Stimulated activated CD4-positive, alpha-beta T cell treated with anti-CD3 and anti-CD28 coated beads, TNF-alpha, amount 100 ng/mL, for 24 hours (primary cell): Measurements from ENCODE around the gene SAP30BP.
"Not testable (repeated sequence)": the region's sequence is repeated elsewhere in the genome, so short reads cannot be mapped to it uniquely, and the experiment has no call there.

Experiments
- DNase-seq, 3 experiments: peaks; one replicate each; pipeline ENCODE4 v3.0.0-alpha.2; 2020; ENCODE audit warnings: low read depth in 3 of 3

Gene SAP30BP

DNA sequence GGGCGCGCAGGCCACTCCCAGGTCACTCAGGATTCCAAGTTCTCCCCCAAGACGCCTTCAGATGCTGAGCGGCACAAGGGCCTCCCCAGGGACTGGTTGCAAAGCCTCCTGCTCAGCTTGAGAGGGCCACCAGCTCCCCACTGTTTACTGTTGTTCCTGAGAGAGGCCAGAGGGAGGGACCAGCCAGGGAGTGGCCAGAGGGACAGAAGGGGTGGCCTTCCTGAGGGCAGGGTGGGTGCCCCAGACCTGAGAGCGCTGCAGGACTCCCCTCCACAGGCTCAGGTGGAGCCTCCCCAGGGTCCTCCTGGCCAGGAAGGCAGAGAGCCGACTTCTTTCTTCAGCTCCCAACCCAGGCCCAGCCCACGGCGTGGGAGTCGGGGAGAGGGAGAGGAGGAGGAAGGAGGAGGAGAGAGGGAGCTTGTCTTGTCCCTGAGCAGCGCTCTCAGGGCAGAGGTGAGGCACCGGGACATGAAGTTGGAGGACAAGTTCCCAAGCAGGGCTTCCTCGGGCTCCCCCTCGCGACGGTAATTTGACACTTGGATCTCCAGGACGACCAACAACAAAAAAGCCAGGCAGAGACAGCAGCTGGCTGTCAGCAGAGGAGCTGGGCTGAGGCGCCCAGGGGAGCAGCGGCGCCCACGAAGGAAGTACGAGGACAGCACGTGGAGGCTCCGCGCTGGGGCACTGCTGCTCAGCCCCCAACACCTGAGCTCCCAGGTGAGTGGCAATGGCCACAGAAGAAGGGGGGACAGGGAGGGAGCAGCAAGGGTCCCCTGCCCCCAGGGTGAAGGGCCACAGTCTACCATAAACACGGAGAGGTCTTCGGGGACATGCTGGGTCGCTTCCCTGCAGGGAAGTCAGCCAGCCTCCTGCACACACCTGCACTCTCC is 33.4 kb upstream of the SAP30BP start:
- peak; percentile 19 to 43 (median 23) for DNase-seq

DNA sequence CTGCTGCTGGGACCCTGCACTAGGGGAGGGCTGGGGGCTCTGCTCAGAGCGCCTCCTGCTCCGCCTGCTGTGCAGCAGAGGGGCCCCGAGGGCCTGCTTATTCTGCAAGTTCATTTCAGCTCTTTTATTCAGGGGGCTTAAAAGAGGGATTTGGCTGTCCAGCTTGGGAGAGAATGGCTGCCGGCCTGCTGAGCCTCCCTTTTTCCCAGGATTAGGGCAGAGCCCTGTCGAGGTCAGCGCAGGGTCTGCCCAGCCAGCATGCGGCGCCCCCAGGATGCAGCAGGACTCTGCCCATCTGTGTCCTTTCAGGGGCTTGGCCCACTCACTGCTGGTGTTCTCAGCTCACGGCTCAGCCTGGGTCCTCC is 32.8 kb upstream of the SAP30BP start:
- no peak for DNase-seq

DNA sequence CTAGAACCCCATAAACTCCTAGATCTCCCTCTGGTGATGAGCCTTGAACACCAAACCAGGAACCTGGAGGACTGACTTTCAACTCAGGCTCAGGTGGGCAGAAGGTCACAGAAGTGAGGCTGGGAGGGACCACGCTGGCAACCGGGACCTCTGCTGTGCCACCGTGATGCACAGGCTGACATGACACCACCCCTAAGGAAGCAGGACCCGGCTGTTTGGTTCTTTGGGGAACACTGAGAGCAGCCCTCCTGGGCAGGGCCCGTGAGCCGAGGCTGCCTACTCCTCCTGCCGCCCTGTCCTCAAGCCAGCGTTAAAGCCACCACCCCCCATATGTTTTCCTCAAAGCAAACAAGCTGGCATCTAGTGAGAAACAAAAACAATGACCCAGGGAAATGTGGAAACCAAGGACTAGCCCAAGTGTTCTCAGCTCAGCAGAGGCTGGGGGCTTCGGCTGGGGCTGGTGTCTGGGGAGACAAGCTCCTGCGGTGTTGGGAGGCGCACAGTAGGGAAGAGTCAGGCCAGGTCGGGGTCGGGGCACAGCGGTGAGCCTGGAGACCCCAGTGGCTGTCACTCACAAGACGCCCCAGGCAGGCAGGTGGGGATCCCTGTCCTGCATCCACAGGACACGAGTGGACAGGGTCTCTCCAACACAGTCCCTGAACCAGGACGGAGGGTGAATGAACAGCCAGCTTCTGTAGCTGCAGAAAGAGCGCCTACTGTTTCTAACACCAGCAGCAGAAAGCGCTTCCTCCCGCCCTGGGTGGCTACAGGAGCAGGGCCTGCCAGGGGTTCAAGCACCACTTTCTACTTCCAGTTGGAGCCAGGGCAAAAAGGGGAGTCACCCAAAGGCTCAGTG is 32.2 kb upstream of the SAP30BP start:
- no peak for DNase-seq

DNA sequence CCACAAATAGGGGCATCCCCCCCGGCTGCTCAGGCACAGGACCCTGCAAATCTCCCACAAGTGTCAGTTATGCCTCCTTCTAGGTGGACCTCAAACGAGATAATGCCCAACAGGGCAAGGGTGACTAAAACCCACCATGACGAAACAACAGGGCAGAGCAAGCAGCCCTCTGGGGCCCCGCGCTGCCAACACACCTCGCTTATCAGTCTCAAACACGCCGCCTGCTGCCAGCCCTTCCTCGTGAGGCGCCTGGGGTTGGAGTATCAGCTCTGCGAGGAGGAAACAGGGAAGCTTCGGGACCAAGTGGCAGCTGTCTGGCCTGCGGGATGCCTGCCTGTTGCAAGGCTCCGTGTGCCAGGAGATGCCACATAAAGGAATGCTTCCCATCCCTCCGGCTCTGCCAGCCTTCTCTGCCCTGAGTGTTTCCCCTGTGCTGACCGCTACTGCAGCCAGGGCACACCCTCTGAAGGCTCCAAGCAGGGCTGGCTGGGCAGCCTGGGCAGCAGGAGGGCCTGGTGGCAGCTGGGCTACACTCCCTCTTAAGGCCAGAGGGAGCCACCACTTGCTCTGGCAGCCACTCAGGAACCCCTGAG is 31.4 kb upstream of the SAP30BP start:
- DNase-seq = no peak

DNA sequence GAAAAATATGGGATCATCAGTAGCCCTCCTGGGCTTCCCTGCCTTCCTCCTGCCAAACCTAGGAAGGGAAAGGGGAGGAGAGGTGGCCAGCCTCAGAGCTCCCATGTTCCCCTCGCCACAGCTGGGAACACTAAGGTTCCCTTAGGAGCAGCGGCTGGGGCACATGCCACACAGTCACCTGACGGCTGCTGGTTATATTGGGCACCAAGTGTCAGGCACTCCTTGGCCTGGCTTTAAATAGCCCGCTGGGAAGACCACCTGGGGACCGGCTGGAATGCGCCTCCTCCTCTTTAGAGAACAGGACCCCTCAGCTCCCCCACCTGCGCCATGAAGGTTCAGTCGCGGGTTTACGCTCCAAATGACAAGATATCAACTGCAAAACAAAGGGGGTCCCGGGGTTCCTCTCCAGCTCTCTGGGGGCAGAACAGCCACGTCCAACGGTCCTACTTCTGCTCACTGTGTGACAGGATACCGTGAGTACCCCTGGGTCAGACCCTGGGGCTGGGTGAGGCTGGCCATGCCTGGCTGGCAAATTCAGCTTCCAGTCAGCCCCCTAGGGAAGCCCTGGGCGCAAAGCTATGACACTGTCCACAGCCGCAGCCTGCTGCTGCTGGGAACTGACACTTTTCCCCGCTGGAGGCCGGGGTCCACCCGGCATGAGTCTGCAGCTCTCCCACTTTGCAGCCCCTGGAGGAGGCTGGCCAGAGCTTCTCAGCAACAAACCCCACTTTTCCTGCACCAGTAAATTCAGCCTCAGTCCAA is 30.6 kb upstream of the SAP30BP start:
- no peak for DNase-seq

DNA sequence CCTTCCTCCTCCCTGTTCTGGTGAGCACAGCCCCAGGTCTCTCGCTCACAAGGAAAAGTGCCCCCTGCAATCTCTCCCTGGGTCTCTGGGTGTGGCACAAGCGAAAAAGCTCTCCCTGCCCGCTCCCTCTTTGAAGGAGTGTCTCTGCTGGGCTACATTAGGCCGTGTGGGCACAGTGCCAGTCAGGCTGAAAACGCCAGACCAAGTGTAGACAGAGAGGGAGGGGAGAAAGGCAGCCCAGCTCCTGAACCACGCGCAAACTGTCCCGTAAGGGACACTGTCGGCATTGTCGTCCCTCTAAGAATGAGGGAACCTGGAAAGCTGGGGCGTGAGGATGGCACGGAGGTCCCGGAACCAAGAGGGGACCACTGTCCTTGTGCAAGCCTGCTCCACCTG is 30.0 kb upstream of the SAP30BP start:
- DNase-seq = no peak

DNA sequence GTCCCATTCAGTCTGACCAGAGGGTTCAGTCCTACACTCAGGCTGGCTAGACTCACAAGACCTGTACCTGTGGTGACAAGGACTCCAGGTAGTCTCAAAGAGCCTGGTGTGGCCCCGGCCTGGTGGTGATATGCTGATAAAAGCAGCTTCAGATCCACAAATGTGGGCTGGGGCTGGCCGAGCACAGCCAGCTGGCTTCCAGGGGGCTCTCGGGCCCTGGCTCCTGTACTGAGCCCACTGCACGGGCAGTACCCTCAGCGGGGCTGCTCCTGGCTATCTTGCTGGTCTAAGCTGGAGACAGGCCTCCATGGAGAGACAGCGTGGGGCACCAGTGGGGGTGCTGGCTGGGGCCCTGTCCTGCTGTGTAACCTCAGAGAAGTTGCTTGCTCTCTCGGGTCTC is 29.6 kb upstream of the SAP30BP start:
- DNase-seq = no peak

DNA sequence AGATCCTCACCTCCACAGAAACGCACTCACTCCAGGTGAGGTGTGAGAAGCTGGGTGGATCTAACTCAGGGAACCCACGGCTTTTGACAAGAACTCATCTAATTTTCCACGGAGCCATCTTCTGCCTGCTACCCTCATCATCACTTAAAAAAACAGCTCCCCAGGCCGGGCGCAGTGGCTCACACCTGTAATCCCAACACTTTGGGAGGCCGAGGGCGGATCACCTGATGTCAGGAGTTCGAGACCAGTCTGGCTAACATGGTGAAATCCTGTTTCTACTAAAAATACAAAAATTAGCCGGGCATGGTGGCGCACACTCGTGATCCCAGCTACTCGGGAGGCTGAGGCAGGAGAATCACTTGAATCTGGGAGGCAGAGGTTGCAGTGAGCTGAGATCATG is 29.1 kb upstream of the SAP30BP start:
- DNase-seq = not testable (repeated sequence)

DNA sequence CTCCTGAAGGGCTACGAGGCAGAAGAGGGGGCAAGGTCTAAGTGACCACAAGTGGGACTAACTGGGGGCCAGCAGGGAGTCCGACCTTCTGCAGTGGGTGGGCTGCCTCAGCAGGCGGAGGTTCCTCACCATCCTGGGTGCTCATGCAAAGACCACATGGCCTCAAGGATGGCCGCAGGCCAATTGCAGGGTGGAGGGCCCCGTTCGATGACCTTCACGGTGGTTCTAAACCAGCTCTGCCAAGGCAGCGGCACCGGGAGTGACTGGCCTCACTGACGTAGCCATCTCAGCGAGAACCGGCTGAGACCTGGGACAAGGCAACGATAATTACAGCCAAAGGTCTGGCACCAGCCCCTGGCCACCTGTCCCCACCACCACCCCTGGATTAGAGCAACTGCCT is 28.2 kb upstream of the SAP30BP start:
- DNase-seq = no peak

DNA sequence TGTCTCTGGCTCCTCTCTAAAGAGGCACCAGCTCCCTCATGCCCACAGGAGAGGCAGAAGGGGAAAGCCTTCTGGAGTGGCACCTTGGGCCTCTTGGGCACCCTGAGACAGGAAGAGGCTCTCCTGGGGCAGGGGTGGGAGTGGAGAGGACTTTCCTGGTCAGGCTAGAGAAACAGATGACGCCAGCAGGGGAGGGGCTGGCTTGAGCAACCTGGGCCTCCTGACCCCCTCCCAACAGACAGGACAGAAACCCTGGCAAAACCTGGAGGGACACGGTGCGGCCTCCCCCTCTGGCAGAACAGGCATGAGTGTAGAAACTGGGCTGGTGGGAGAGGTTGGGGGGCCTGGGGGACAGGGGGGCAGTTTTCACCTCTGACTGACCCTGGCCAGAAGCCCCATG is 27.8 kb upstream of the SAP30BP start:
- no peak for DNase-seq

DNA sequence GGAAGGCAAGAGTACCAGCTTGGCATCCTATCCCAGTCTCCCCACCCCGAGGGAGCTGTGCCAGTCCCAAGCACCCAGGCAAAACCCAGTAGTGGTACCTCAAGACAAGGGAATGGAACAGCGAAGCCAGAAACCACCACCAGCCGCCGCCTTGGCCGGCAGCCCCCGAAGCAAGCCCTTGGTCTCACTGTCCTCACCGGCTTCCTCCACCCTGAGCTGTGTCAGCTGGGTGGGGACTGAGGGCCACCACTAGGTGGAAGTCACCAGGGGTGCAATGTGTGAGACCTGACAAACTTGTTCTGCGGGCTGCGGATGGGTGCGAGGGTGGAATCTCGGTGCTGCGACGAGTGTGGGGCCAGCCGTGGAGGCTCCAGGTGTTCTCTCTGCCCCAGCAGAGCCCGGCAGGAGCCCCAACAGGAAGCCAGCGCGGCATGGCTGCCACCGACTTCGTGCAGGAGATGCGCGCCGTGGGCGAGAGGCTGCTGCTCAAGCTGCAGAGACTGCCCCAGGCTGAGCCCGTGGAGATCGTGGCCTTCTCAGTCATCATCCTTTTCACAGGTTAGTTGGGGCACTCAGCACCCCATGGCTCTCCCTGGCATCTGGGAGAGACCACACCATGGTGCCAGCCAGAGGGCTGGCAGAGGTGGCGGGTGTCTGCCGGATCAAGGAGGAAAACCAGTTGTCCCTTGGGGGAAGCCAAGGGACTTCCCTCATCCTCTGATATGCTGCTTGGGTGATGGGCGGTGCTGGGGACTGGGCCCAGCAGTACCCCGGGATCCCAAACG is 27.2 kb upstream of the SAP30BP start:
- DNase-seq = no peak

DNA sequence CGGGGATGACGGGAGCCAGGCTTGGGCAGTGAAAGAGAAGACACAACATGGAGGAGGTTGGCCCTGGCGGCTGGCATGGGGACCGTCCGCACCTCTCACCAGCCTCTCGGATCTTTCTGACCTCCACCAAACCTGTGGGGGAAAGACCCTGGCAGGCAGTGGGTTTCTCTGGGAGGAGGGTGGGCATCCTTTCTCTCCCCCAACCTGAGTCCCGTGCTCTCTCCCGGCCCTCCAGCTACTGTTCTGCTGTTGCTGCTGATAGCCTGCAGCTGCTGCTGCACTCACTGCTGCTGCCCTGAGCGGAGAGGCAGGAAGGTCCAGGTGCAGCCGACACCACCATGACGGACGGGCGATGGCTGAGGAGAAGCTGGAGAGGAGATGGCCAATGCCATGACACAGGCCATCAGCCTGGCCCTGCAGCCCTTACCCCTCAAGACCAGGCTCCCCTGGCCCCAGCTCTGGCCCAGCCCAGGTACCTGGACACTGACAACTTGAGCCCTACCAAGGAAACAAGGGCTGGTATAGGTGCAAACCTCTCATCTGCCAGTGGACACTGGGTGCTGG is 26.5 kb upstream of the SAP30BP start:
- DNase-seq = no peak

DNA sequence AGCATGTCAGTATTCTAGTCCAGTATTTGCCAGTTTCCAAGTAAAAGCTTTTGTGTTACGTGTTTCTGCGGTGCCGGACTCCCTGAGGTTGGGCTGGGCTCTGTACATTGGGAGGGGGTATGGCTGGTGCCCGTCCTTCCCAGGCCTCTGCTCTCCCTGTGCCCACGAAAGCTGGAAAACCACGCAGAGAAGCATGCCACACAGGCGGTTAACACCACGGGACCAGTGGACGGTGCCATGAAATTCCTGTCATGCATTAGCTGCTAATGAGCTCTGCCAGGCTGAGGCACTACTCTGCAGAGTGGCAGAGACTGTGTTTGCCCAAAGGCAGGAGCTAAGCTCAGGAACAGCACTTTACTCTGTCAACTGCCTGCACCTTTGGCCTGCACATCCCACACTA is 25.8 kb upstream of the SAP30BP start:
- DNase-seq = no peak

DNA sequence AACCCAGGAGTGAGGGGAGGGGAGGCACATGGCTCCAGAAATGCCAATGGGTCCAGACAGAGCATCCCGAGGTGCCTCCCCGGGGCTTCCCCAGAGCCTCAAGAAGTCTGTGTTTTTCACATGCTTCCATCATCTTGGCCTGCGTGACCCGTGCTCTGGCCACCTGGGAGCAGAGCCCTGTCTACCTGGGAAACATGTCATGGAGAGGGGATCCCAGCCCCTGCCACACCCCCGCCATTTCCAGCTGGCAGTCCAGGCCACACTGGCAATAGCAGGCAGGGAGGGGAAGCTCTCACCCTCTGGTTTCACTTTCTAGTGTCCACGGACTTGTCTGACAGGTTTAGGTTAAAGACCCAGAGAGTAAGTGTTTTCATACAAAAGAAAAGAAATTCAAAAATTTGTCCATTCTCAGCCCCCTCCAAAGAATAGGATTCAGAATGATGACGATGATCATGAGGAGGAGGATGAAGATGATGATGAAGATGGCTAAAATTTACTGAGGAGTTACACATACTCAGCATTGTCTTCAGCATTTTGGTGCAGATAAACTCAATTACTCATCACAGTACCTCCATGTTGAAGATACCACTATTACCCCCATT is 24.9 kb upstream of the SAP30BP start:
- no peak for DNase-seq

DNA sequence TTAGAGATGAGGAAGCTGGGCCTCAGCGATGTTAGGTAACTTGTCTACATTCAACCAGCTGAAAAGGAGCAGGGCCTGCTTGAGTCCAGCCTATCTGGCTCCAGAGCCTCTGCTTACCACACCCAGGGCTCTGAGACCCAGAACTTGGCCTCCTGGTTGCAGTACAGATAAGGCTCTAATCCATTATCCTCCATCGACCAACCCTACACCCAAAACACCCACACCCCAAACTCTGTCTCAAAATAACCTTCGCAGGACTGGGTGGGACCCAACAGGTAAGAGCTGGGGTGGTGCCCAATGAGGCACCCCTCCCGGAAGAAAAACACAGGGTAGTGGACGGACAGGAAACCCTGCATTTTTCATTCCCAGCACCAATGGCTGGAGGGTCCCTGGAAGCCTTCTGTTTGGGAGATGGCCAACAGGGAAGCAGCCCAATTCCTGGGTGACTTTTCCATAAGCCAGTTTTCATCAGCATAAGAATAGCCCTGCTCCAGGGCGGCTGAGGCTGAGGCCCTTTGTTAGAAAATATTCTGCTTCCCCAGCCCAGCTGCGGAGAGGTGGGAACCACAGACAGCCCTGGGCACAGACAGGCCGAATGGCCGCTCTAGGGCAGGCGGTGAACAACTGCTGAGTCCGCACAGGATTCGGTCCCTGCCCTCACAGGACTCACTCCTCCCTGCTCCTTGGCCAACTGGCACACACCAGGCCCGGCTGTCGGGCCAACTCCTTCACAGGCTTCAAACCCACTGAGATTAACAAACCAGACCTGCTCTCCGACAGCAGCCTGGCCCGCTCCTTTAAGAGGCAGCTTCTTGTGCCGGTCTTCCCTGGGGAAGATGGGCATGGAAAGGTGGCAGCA is 24.1 kb upstream of the SAP30BP start:
- DNase-seq = no peak

DNA sequence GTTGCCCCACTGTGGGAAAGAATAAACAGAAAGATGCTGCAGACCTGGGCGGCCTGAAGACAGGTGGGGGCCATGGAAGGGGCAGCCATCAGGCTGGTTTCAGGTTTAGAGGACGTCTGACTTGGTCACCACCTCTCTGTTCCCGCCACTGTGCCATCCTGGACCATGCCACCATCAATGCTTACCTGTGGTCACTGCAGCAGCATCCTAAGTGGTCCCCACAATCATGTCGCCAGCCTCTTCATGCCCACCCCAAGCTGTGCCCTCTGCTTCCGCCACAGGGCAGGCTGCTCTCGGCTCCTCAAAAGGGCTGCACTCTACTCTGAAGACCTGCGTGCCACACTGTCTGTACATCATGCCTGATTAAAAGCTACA is 23.5 kb upstream of the SAP30BP start:
- no peak for DNase-seq

DNA sequence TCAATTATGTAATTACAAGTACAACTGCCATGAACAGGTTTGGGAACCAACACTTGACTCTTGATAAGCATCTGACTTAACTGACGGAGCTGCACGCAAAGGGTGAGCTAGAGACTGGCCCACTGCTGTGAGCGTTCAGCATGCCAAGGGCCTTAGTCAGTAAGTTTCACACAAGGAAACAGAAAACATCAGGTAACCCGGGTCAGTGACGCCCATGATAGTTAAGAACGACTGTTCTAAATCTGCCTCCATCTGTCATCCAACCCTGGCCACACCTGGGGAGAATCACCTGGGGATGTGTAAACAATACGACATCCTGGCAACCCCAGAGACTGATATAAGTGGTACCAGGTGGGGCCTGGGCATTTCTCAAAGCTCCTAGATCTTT is 21.6 kb upstream of the SAP30BP start:
- DNase-seq = no peak

DNA sequence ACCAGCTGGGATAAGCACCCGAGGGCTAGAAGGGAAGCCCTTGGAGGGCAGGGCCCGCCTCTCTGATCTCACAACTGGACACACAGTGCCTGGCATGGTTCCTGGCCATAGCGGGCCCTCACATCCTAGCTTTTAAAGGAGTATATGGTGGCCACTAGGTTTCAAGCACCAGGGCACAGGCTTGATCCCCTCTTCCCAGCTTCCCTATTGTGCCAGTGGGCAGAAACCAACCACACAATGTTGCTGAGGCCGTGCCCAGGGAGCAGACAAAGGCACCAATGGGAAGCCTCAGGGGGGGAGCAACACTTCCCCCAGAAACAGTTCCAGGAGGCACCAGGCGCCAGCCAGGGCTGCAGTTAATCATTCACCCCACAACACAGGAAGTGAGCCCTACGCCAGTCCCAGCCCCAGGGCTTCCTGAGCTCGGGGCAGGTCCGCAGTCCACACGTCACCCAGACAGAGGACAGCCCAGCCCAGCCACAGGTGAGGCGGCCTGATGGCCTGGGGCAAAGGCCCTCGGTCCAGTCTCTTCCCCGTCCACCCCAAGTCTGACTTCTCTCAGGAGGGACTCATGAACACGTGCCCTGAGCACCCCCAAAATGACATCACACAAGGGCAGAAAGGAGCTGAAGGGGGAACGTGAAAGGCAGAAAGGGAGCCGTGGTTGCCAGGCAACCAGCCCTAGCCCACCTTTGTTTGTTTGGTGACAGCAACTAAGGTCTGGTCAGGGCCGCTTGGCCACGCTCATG is 21.1 kb upstream of the SAP30BP start:
- no peak for DNase-seq

DNA sequence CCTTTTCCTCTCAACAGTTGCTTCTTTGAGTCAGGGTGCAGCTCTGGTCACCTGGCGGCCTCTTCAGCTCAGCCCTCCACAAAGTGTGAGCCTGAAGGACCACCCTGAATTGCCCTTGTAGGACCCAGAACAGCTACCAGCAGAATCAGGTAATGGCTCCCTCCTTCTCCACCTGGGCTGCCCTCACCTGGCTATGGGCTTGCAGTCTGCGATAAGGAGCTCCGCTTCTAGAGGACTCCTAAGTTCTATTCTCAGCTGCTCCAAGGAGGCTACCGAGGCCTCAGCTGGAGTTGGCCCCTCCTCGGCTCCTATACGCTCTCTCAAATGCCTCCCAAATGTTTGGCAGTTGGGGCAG is 20.5 kb upstream of the SAP30BP start:
- no peak for DNase-seq
